Thoracic aorta (tissue), 2 donors: ENCODE measurements around the gene CARHSP1. TPM values are rescaled to one million over a fixed set of nuclear protein-coding genes. Genes with fewer than 3 reads are reported as not detected.
A peak's percentile ranks its signal among the peaks of the same experiment; 100 is the strongest.
"Not testable (repeated sequence)": the region's sequence is repeated elsewhere in the genome, so short reads cannot be mapped to it uniquely, and the experiment has no call there.

ENCODE experiments used
- ATAC-seq: fragments of 150-250 bp; one replicate; pipeline ENCODE4 v1.8.0; 2017; ENCODE audit warnings: low read depth; ENCODE audit not compliant: insufficient number of reproducible peaks, low FRiP score
- DNase-seq: peaks from one replicate; pipeline ENCODE4 v3.0.0-alpha.2; 2020; ENCODE audit warnings: low spot score
- H3K27ac ChIP-seq, 2 donors: fragments of 200-600 bp; sonication (generic); 1 replicate in 1 of 2; 2 replicates in 1 of 2; pipeline ENCODE4 v1.5.1; 2016; ENCODE audit warnings: mild to moderate bottlenecking in 2 of 2, moderate library complexity in 2 of 2
- H3K27me3 ChIP-seq: fragments of 200-600 bp; sonication (generic); replicated peaks from 2 replicates; pipeline ENCODE4 v1.6.0; 2016; ENCODE audit warnings: mild to moderate bottlenecking; ENCODE audit not compliant: insufficient read depth
- H3K36me3 ChIP-seq: fragments of 200-600 bp; sonication (generic); one replicate; pipeline ENCODE4 v1.5.1; 2016
- H3K4me1 ChIP-seq, 2 donors: fragments of 200-600 bp; sonication (generic); 1 replicate in 1 of 2; 2 replicates in 1 of 2; pipeline versions ENCODE4 v1.5.1 to v1.6.0; 2016; ENCODE audit warnings: low read depth in 2 of 2, mild to moderate bottlenecking in 1 of 2; ENCODE audit not compliant: control insufficient read depth in 1 of 2
- H3K4me3 ChIP-seq: fragments of 200-600 bp; sonication (generic); 2 replicates; pipeline ENCODE4 v1.5.1; 2016; ENCODE audit warnings: mild to moderate bottlenecking
- H3K9me3 ChIP-seq: fragments of 200-600 bp; sonication (generic); 2 replicates; pipeline ENCODE4 v1.5.1; 2016
- CTCF ChIP-seq: fragments of 200-600 bp; sonication (generic); IDR thresholded peaks from one replicate; pipeline ENCODE4 v1.5.1; 2019; ENCODE audit warnings: antibody characterized with exemption
- total RNA-seq, 2 donors: library from RNA; depleted of rRNA; stranded (reverse); fragments of >200 nt; gene quantifications; one replicate each; pipeline versions ENCODE4 v1.1.0 to v1.2.3, GENCODE V29; 2016

Gene CARHSP1
- total RNA-seq, 2 donors from 2014 or later = 62.7 to 100 TPM

DNA sequence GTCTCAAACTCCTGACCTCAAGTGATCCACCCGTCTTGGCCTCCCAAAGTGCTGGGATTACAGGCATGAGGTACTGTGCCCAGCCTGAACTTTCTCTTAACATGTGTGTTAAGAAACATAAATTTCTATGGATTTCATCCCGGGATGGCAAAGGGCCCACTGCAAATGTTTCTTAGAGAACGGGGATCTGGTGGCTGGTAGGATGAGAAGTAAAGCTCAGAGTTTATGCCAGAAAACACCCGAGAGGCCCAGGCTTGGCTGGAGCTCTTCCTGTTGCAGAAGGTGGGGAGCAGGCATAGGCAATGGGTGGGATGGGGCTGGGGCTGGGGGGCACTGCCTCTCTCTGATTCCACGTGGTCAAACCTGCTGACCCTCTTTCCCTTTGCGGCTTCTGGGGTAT lies 5.6 kb upstream of the CARHSP1 start:
- Histone ChIP-seq H3K4me1 (peaks cover 5 to 18% of the 10 kb centered on the region in 2 donors), H3K36me3 (no peaks in the 10 kb centered on the region), H3K4me3 (no peak overlapping the region), H3K27ac (no peak overlapping the region), H3K9me3 (no peaks in the 10 kb centered on the region), H3K27me3 (no peaks in the 10 kb centered on the region)
- ATAC-seq (no peak), DNase-seq (no peak)
- no peak for TF ChIP-seq CTCF

GRCh38 chr16:8873866-8874195 lies 5.0 kb upstream of the CARHSP1 start:
- H3K9me3 ChIP-seq, H3K4me3 ChIP-seq, H3K27me3 ChIP-seq, H3K27ac ChIP-seq, ATAC-seq, H3K36me3 ChIP-seq, DNase-seq: not testable (repeated sequence)
- H3K4me1 ChIP-seq = peaks cover 5 to 20% of the 10 kb centered on the region in 2 donors

DNA sequence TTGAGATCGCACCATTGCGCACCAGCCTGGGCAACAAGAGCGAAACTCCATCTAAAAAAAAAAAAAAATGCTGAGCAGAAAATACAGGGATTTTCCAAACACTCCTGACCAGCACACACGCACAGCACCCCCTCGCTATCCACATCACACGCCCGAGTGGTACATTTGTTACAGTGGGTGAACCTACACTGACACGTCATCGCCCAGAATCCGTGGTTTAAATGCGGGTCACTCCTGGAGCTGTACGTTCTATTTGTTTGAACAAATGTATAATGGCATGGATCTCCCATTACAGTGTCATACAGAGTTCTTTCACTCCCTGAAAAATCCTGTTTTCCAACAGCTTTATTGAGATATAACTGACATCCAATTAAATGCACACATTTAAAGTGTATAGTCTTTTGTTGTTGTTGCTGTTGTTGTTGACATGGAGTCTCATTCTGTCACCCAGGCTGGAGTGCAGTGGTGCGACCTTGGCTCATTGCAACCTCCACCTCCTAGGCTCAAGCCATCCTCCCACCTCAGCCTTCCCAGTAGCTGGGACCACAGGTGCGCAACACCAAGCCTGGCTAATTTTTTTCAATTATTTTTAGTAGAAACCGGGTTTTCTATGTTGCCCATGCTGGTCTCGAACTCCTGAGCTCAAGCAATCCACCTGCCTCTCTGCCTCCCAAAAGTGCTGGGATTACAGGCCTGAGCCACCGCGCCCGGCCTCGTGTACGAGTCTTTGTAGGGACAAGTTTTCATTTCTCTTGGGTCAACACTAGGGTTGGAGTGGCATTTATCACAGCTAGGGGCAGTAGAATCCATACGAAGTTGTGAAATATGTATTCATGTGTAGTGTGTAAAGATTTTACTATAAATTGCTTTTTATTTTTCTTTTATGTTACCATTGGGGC lies 4.4 kb upstream of the CARHSP1 start:
- Histone ChIP-seq H3K27me3 (no peaks in the 10 kb centered on the region), H3K36me3 (no peaks in the 10 kb centered on the region), H3K4me3 (no peak overlapping the region), H3K9me3 (no peaks in the 10 kb centered on the region), H3K4me1 (peaks cover 5 to 20% of the 10 kb centered on the region in 2 donors), H3K27ac (no peak overlapping the region)
- no peak for TF ChIP-seq CTCF
- ATAC-seq (no peak), DNase-seq (no peak)

GRCh38 chr16:8872071-8872470 lies 3.3 kb upstream of the CARHSP1 start:
- Histone ChIP-seq H3K9me3 (no peaks in the 10 kb centered on the region), H3K27me3 (no peaks in the 10 kb centered on the region), H3K36me3 (no peaks in the 10 kb centered on the region), H3K4me3 (no peak overlapping the region), H3K4me1 (peaks cover 12 to 26% of the 10 kb centered on the region in 2 donors), H3K27ac (no peak overlapping the region)
- ATAC-seq (no peak), DNase-seq (no peak)
- TF ChIP-seq CTCF = no peak

DNA sequence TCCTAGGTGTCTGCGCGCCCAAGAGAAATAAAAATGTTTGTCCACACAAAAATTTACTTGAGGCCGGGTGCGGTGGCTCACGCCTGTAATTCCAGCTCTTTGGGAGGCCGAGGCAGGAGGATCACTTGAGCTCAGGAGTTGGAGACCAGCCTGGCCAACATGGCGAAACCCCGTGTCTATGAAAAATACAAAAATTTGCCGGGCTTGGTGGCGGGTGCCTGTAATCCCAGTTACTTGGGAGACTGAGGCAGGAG lies 1.1 kb upstream of the CARHSP1 start:
- H3K4me3 ChIP-seq, DNase-seq, ATAC-seq, H3K9me3 ChIP-seq, H3K27me3 ChIP-seq, H3K36me3 ChIP-seq: not testable (repeated sequence)
- Histone ChIP-seq H3K4me1 (peaks cover 27 to 48% of the 10 kb centered on the region in 2 donors), H3K27ac (peak overlapping the region in 1 of 2 donors; percentile 13)

- Histone ChIP-seq H3K4me1 (peaks cover 32 to 52% of the 10 kb centered on the region in 2 donors), H3K4me3 (peak overlapping the region; percentile 98), H3K9me3 (no peaks in the 10 kb centered on the region), H3K36me3 (no peaks in the 10 kb centered on the region), H3K27me3 (no peaks in the 10 kb centered on the region), H3K27ac (peak overlapping the region in 1 of 2 donors; percentile 13)
- ATAC-seq (no peak), DNase-seq (no peak)
- no peak for TF ChIP-seq CTCF
These were observed 594 bp upstream of the CARHSP1 start for GRCh38 chr16:8869212-8869987.
